Pericardium fibroblast (primary cell): ENCODE measurements around the gene FITM2. TPM values are rescaled to one million over a fixed set of nuclear protein-coding genes. Genes with fewer than 3 reads are reported as not detected.

ENCODE experiments used
- total RNA-seq: library from RNA; depleted of rRNA; stranded (reverse); fragments of >200 nt; gene quantifications from 2 replicates; pipeline ENCODE4 v1.2.3, GENCODE V29; 2015

FITM2 gene
- 5.6 and 8.8 TPM in 2 replicates for total RNA-seq

GRCh38 chr20:44310664-44311639 is at the start of gene FITM2:
FITM2 (minus strand) TSS chr20:44311202; CDS start chr20:44311148, 54 bp downstream.

GRCh38 chr20:44355498-44356352 is 44.7 kb upstream of the FITM2 start, which contains the start of gene HNF4A:
HNF4A (plus strand) TSS chr20:44355699; CDS start chr20:44355805, 106 bp downstream.

GRCh38 chr20:44336725-44337380 is 25.9 kb upstream of the FITM2 start, which contains the start of gene R3HDML:
R3HDML (plus strand) TSS chr20:44337043; CDS start chr20:44337158, 115 bp downstream.

Other genes with a start within 250 kb of the FITM2 start
- gene JPH2, start 124.0 kb downstream of the FITM2 start, total RNA-seq: 1.4 and 5.3 TPM in 2 replicates
- gene OSER1, start 100.4 kb downstream of the FITM2 start, total RNA-seq: 23.2 and 34.5 TPM in 2 replicates
- gene GDAP1L1, start 63.9 kb downstream of the FITM2 start, total RNA-seq: not detected in 2 replicates
- gene R3HDML, start 25.8 kb upstream of the FITM2 start, total RNA-seq: not detected in 2 replicates
- gene HNF4A, start 44.5 kb upstream of the FITM2 start, total RNA-seq: not detected in 2 replicates
- gene TTPAL, start 164.7 kb upstream of the FITM2 start, total RNA-seq: 9.2 and 20.9 TPM in 2 replicates
- 72.8 and 86.6 TPM in 2 replicates for gene SERINC3, start 210.9 kb upstream of the FITM2 start, total RNA-seq